Astrocyte (in vitro differentiated cells and primary cell): ENCODE measurements around the gene STC2.

Experiments used
- EZH2 ChIP-seq: IDR thresholded peaks from 2 replicates; pipeline ENCODE4 v1.6.1; 2012; ENCODE audit warnings: mild to moderate bottlenecking, low read length, inconsistent platforms; ENCODE audit not compliant: insufficient read depth
- TF ChIP-seq, protein P1 (sequence below): IDR thresholded peaks from 2 replicates; pipeline ENCODE4 v1.5.1; 2011; ENCODE audit warnings: low read depth, mild to moderate bottlenecking, inconsistent platforms, low read length, moderate library complexity; ENCODE audit not compliant: insufficient read depth

DNA sequence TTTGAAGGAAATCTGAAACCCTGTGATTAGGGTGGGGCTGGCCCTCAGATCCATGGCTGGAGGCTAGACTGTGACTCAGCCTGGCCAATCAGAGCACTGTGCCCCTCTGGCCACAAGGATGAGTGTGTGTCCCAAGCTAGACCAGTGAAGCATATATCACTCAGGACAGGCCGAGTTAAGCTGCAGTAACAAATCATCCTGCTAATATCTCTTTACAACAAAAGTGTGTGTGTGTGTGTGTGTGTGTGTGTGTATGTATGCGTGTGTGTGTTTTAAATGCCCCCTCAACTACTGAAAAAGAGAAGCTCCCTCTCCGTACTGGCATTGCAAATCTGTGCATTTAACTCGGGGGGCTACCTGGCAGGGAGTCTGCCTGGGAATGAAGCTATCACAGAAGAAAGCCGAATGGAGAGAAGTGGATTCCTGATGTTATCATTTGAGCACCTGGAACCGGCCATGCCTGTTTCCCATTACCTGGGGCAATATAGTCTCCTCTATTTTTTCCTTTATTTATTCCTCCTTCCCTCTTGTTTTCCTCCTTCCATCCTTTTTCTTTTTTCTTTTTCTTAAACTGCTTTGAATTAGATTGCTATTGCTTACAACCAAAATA is 25.6 kb downstream of the STC2 start:
- TF ChIP-seq, protein P1, sequence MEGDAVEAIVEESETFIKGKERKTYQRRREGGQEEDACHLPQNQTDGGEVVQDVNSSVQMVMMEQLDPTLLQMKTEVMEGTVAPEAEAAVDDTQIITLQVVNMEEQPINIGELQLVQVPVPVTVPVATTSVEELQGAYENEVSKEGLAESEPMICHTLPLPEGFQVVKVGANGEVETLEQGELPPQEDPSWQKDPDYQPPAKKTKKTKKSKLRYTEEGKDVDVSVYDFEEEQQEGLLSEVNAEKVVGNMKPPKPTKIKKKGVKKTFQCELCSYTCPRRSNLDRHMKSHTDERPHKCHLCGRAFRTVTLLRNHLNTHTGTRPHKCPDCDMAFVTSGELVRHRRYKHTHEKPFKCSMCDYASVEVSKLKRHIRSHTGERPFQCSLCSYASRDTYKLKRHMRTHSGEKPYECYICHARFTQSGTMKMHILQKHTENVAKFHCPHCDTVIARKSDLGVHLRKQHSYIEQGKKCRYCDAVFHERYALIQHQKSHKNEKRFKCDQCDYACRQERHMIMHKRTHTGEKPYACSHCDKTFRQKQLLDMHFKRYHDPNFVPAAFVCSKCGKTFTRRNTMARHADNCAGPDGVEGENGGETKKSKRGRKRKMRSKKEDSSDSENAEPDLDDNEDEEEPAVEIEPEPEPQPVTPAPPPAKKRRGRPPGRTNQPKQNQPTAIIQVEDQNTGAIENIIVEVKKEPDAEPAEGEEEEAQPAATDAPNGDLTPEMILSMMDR = no peak
- no peak for TF ChIP-seq EZH2
